ENCODE data around the gene TRIM2. TPM values are rescaled to one million over a fixed set of nuclear protein-coding genes. Genes with fewer than 3 reads are reported as not detected.

Gene TRIM2
- total RNA-seq, 2 experiments from 2014 or later = 0.06 to 0.29 TPM

DNA sequence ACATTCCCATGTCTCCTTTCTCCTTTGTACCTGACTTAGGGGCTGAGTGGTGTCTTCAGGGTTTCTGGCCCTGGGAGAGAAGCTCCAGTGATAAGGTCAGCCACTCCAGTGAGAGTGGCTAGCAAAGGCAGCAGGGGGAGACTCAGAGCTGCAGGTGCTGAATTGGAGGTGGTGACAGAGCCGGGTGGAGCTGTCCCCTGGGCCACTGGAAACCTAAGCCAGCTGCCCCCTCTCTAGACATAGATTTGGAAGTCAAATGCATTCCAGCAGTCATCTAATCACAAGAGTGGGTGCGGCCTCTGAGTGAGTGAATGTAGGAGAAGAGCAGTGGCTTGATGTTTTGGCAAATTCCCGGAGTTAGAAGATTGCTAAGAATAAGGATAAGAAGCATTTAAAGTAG, 28.5 kb downstream of the TRIM2 start:
- H3K4me1 ChIP-seq (ENCODE audit: insufficient read depth, low read length, poor library complexity, severe bottlenecking) = no peaks in the 10 kb centered on the region
- no peaks in the 10 kb centered on the region for H3K79me2 ChIP-seq (ENCODE audit: insufficient read depth, low read depth, low read length)
- H2AFZ ChIP-seq (ENCODE audit: low read length) = no peak overlapping the region
- no peaks in the 10 kb centered on the region for H3K36me3 ChIP-seq (ENCODE audit: insufficient read depth, low read length)
- no peaks in the 10 kb centered on the region for H4K20me1 ChIP-seq (ENCODE audit: insufficient read depth, low read length)
- DNase-seq (ENCODE audit: low spot score) = peak; percentile 30
- ChIA-PET POLR2A (no interaction called here), CTCF (ENCODE audit: unreplicated experiment) (no interaction called here)
- no peak overlapping the region for H3K4me2 ChIP-seq (ENCODE audit: low read length)
- H3K4me3 ChIP-seq (ENCODE audit: low read depth, low read length, poor library complexity, severe bottlenecking) = no peak overlapping the region
- no peaks in the 10 kb centered on the region for H3K9me3 ChIP-seq (ENCODE audit: low read length)
- H3K27ac ChIP-seq (ENCODE audit: low read depth, low read length, poor library complexity, severe bottlenecking) = no peak overlapping the region
- BruUV-seq (replicated peaks) = no TSS peak
- no peaks in the 10 kb centered on the region for H3K9me2 ChIP-seq (ENCODE audit: insufficient read depth, low read length)
- intact Hi-C loops (cut with micrococcal nuclease; ENCODE audit: unreplicated experiment) = loop anchor here (5.0 kb wide), 1 partner anchor 85 kb away; no protein-coding TSS in a partner anchor
- TF ChIP-seq EZH2phosphoT487 (IDR thresholded peaks at IDR 0.05; ENCODE audit: borderline replicate concordance, low read depth, low read length) = no peak
- TF ChIP-seq, protein P1, sequence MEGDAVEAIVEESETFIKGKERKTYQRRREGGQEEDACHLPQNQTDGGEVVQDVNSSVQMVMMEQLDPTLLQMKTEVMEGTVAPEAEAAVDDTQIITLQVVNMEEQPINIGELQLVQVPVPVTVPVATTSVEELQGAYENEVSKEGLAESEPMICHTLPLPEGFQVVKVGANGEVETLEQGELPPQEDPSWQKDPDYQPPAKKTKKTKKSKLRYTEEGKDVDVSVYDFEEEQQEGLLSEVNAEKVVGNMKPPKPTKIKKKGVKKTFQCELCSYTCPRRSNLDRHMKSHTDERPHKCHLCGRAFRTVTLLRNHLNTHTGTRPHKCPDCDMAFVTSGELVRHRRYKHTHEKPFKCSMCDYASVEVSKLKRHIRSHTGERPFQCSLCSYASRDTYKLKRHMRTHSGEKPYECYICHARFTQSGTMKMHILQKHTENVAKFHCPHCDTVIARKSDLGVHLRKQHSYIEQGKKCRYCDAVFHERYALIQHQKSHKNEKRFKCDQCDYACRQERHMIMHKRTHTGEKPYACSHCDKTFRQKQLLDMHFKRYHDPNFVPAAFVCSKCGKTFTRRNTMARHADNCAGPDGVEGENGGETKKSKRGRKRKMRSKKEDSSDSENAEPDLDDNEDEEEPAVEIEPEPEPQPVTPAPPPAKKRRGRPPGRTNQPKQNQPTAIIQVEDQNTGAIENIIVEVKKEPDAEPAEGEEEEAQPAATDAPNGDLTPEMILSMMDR (conservative IDR thresholded peaks at IDR 0.05; ENCODE audit: low read length) = peak; percentile 54

DNA sequence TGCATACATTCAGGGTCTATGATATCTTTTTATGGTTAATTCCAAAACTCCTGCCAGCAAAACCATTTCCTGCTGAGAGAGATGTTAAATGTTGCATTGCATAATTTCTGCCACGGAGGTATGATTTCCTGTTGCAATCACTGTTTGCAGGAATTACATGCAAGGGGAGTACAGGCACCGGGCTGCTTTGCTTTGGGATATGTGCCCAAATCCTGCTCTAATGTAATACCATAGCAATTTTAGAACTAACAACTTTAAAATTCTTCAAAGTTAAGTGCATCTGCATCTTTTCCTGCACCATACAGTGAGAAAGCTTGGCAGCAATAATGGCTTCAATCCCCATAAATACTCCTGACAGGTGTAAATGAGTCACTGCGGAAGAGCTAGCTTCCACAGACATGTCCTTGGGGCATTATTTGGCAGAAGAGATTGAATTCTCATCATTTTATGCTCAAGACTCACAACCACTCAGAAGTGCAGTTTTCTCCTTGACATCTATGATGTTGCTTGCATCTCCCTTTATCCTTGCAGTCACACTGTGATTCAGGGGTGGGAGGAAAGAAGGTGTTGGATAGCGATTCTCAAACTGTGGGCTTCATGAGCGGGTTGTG, 29.6 kb downstream of the TRIM2 start:
- Histone ChIP-seq H2AFZ (ENCODE audit: low read length) (no peak overlapping the region), H3K27ac (ENCODE audit: low read depth, low read length, poor library complexity, severe bottlenecking) (no peak overlapping the region), H4K20me1 (ENCODE audit: insufficient read depth, low read length) (no peaks in the 10 kb centered on the region), H3K9me3 (ENCODE audit: low read length) (no peaks in the 10 kb centered on the region), H3K4me2 (ENCODE audit: low read length) (no peak overlapping the region), H3K79me2 (ENCODE audit: insufficient read depth, low read depth, low read length) (no peaks in the 10 kb centered on the region), H3K9me2 (ENCODE audit: insufficient read depth, low read length) (no peaks in the 10 kb centered on the region), H3K4me3 (ENCODE audit: low read depth, low read length, poor library complexity, severe bottlenecking) (no peak overlapping the region), H3K36me3 (ENCODE audit: insufficient read depth, low read length) (no peaks in the 10 kb centered on the region), H3K4me1 (ENCODE audit: insufficient read depth, low read length, poor library complexity, severe bottlenecking) (no peaks in the 10 kb centered on the region)
- intact Hi-C loops (cut with micrococcal nuclease; ENCODE audit: unreplicated experiment) = loop anchor here (5.0 kb wide), 1 partner anchor 83 kb away; no protein-coding TSS in a partner anchor
- no peak for TF ChIP-seq EZH2phosphoT487 (IDR thresholded peaks at IDR 0.05; ENCODE audit: borderline replicate concordance, low read depth, low read length)
- TF ChIP-seq, protein P1 (conservative IDR thresholded peaks at IDR 0.05; ENCODE audit: low read length) = no peak
- BruUV-seq (replicated peaks) = no TSS peak
- ChIA-PET CTCF (ENCODE audit: unreplicated experiment) (no interaction called here), POLR2A (no interaction called here)
- DNase-seq (ENCODE audit: low spot score) = no peak

DNA sequence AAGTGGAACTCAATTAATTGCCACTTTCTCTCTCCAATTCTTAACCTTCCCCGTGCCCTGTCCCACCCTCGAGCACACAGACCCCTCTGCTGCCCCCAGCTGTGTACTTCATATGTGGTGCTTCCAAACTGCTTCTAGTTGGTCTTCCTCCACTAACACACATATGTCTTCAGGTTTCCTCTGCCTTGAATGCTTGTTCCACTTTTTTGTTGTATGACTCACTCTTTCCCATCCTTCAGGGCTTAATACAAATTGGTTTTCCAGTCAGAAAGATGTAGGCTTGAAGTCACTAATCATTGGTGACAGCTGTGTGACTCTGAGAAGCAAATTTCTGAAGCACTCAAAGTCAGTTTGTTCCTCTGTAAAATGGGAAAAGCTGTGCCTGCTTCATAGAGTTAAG, 30.6 kb downstream of the TRIM2 start:
- ChIA-PET POLR2A (interaction anchor here (0.7 kb wide), 1 partner anchor 191 kb away, joined by 3 read pairs; no protein-coding TSS in a partner anchor), CTCF (ENCODE audit: unreplicated experiment) (no interaction called here)
- no peak for DNase-seq (ENCODE audit: low spot score)
- H3K4me2 ChIP-seq (ENCODE audit: low read length) = no peak overlapping the region
- no peaks in the 10 kb centered on the region for H3K9me3 ChIP-seq (ENCODE audit: low read length)
- no TSS peak for BruUV-seq (replicated peaks)
- no peak overlapping the region for H3K4me3 ChIP-seq (ENCODE audit: low read depth, low read length, poor library complexity, severe bottlenecking)
- TF ChIP-seq, protein P1 (conservative IDR thresholded peaks at IDR 0.05; ENCODE audit: low read length) = no peak
- TF ChIP-seq EZH2phosphoT487 (IDR thresholded peaks at IDR 0.05; ENCODE audit: borderline replicate concordance, low read depth, low read length) = no peak
- intact Hi-C loops (cut with micrococcal nuclease; ENCODE audit: unreplicated experiment) = loop anchor here (5.0 kb wide), 1 partner anchor 82 kb away; no protein-coding TSS in a partner anchor
- H3K4me1 ChIP-seq (ENCODE audit: insufficient read depth, low read length, poor library complexity, severe bottlenecking) = no peaks in the 10 kb centered on the region
- H3K9me2 ChIP-seq (ENCODE audit: insufficient read depth, low read length) = no peaks in the 10 kb centered on the region
- no peaks in the 10 kb centered on the region for H3K79me2 ChIP-seq (ENCODE audit: insufficient read depth, low read depth, low read length)
- H4K20me1 ChIP-seq (ENCODE audit: insufficient read depth, low read length) = no peaks in the 10 kb centered on the region
- no peak overlapping the region for H3K27ac ChIP-seq (ENCODE audit: low read depth, low read length, poor library complexity, severe bottlenecking)
- H2AFZ ChIP-seq (ENCODE audit: low read length) = no peak overlapping the region
- H3K36me3 ChIP-seq (ENCODE audit: insufficient read depth, low read length) = no peaks in the 10 kb centered on the region
